GM21528 (cell line): Measurements from ENCODE around the gene TNS3.

ENCODE experiments used
- ATAC-seq: cut with Tn5 transposase; IDR thresholded peaks from one replicate; pipeline ENCODE4 v1.9.1; 2021; ENCODE audit warnings: mild to moderate bottlenecking, moderate library complexity; ENCODE audit not compliant: unreplicated experiment, low FRiP score

Gene TNS3

GRCh38 chr7:47529405-47529804 lies 52.5 kb downstream of the TNS3 start:
- no peak for ATAC-seq

GRCh38 chr7:47528471-47528870 lies 53.4 kb downstream of the TNS3 start:
- no peak for ATAC-seq

- ATAC-seq, result no peak
Measured at GRCh38 chr7:47526466-47526865, 55.4 kb downstream of the TNS3 start.

GRCh38 chr7:47525066-47525623 lies 56.8 kb downstream of the TNS3 start:
- ATAC-seq, result no peak

GRCh38 chr7:47523401-47523800 lies 58.5 kb downstream of the TNS3 start:
- ATAC-seq, result no peak

GRCh38 chr7:47521816-47522561 lies 59.9 kb downstream of the TNS3 start:
- ATAC-seq, result no peak

- no peak for ATAC-seq
Measured at GRCh38 chr7:47521011-47521795, 60.7 kb downstream of the TNS3 start.

- ATAC-seq, result no peak
Measured at GRCh38 chr7:47520406-47520805, 61.5 kb downstream of the TNS3 start.

GRCh38 chr7:47518827-47519226 lies 63.1 kb downstream of the TNS3 start:
- ATAC-seq, result no peak

- ATAC-seq, result no peak
Measured at GRCh38 chr7:47517821-47518480, 64.0 kb downstream of the TNS3 start.

GRCh38 chr7:47516985-47517600 lies 64.8 kb downstream of the TNS3 start:
- no peak for ATAC-seq

GRCh38 chr7:47516386-47516785 lies 65.5 kb downstream of the TNS3 start:
- no peak for ATAC-seq

- ATAC-seq, result no peak
Measured at GRCh38 chr7:47515305-47515834, 66.5 kb downstream of the TNS3 start.

GRCh38 chr7:47514818-47515217 lies 67.1 kb downstream of the TNS3 start:
- ATAC-seq, result no peak

GRCh38 chr7:47514367-47514766 lies 67.5 kb downstream of the TNS3 start:
- ATAC-seq, result no peak

GRCh38 chr7:47513741-47514241 lies 68.1 kb downstream of the TNS3 start:
- no peak for ATAC-seq

GRCh38 chr7:47512481-47513176 lies 69.3 kb downstream of the TNS3 start:
- ATAC-seq, result no peak

GRCh38 chr7:47511699-47512370 lies 70.1 kb downstream of the TNS3 start:
- no peak for ATAC-seq

GRCh38 chr7:47510786-47511185 lies 71.1 kb downstream of the TNS3 start:
- ATAC-seq, result no peak
